GM12878 (cell line): ENCODE measurements around the gene COQ5.

ENCODE experiments used
- EP300 ChIP-seq, 2 experiments: fragments of 150-350 bp in 1 of 2; IDR thresholded peaks; 2 replicates each; pipeline ENCODE4 v1.6.1; 2011 to 2012; ENCODE audit warnings: low read depth in 2 of 2, low read length in 2 of 2, borderline replicate concordance in 1 of 2, improper control_type of control experiment in 1 of 2, inconsistent platforms in 1 of 2; ENCODE audit not compliant: control insufficient read depth in 1 of 2
- RAD21 ChIP-seq: IDR thresholded peaks from 2 replicates; pipeline ENCODE4 v1.6.1; 2011; ENCODE audit warnings: mild to moderate bottlenecking, low read depth, low read length, moderate library complexity; ENCODE audit not compliant: insufficient read depth
- TF ChIP-seq, protein P1 (sequence below): IDR thresholded peaks from 2 replicates; pipeline ENCODE4 v1.6.1; 2012; ENCODE audit warnings: mild to moderate bottlenecking, low read depth, low read length

DNA sequence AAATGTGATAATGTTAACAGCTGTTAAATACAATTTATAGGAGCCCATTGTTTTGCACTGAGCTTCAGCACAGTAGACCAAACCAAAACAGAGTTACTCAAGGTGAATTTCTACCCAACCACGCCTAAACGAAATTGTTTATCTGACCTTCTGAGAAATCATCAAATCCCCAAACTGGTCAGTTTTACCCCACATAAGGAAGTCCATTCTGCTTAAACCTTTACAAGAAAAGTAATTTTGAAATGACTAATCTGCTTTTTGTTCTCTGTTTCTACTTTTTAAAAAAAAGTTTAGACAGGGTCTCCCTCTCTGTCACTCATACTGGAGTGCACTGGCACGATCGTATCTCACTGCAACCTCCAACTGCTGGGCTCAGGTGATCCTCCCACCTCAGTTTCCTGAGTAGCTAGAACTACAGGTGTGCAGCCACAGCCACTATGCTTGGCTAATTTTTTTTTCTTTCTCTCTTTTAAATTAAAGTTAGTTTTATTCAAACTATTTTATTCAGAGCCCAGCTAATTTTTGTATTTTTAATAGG, 3.8 kb upstream of the COQ5 start:
- no peak for TF ChIP-seq RAD21
- no peak for TF ChIP-seq EP300 (IDR thresholded peaks at IDR 0.05; ENCODE audit: borderline replicate concordance in 1 of 2, control insufficient read depth in 1 of 2, low read depth in 2 of 2, low read length in 2 of 2)
- TF ChIP-seq, protein P1, sequence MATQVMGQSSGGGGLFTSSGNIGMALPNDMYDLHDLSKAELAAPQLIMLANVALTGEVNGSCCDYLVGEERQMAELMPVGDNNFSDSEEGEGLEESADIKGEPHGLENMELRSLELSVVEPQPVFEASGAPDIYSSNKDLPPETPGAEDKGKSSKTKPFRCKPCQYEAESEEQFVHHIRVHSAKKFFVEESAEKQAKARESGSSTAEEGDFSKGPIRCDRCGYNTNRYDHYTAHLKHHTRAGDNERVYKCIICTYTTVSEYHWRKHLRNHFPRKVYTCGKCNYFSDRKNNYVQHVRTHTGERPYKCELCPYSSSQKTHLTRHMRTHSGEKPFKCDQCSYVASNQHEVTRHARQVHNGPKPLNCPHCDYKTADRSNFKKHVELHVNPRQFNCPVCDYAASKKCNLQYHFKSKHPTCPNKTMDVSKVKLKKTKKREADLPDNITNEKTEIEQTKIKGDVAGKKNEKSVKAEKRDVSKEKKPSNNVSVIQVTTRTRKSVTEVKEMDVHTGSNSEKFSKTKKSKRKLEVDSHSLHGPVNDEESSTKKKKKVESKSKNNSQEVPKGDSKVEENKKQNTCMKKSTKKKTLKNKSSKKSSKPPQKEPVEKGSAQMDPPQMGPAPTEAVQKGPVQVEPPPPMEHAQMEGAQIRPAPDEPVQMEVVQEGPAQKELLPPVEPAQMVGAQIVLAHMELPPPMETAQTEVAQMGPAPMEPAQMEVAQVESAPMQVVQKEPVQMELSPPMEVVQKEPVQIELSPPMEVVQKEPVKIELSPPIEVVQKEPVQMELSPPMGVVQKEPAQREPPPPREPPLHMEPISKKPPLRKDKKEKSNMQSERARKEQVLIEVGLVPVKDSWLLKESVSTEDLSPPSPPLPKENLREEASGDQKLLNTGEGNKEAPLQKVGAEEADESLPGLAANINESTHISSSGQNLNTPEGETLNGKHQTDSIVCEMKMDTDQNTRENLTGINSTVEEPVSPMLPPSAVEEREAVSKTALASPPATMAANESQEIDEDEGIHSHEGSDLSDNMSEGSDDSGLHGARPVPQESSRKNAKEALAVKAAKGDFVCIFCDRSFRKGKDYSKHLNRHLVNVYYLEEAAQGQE, result no peak
